8988T (cell line): ENCODE data around the gene RUNX1.

Experiments
- DNase-seq: peaks from one replicate; pipeline ENCODE4 v3.0.0; 2011

RUNX1 gene

DNA sequence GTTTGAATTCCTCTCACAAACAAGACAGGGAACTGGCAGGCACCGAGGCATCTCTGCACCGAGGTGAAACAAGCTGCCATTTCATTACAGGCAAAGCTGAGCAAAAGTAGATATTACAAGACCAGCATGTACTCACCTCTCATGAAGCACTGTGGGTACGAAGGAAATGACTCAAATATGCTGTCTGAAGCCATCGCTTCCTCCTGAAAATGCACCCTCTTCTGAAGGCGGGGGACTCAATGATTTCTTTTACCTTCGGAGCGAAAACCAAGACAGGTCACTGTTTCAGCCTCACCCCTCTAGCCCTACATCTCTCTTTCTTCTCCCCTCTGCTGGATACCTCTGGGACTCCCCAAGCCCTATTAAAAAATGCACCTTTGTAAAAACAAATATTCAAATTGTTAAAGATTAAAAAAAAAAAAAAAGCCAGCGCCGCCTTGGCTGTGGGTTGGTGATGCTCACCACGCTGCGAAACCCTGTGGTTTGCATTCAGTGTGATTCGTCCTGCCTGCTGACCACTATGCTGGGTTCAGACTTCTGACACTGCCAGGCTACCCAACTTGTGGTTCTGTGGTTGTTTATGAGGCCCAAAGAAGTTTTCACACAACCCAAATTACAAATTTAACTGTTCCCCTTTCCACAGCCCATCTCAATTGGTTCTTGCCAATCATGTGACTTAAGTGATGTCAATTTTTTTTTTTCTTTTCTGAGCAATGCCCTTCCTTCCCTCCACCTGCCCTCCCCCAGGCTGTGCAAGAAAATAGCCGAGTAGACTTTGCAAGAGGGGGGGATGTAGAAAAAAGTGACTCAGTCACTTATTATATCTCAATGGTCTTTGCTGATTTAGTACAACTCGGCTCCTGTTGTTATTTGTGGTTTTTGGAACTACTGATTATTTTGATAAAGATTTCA, at the start of gene RUNX1:
RUNX1 (minus strand) TSS at position 597 of the 912 bp plus-strand sequence.
- DNase-seq = no peak

DNA sequence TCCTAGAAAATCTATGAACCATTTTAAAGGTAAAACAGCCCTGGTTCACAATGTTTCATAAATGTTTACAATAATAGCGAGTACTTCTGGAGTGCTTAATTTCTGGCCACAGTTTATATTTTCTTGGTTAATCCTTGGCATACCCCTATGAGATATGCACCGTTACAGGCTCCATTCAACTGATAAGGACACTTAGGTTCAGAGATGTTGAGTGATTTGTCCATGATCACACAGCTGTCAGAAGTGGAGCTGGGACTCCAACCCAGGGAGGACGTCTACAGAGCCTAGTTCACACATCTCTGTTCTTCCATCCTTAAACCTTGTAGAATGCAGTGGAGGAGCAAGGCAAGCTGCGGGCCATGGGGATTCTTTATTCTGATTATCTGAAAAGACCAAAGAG, 48.4 kb upstream of the RUNX1 start:
- DNase-seq = no peak

DNA sequence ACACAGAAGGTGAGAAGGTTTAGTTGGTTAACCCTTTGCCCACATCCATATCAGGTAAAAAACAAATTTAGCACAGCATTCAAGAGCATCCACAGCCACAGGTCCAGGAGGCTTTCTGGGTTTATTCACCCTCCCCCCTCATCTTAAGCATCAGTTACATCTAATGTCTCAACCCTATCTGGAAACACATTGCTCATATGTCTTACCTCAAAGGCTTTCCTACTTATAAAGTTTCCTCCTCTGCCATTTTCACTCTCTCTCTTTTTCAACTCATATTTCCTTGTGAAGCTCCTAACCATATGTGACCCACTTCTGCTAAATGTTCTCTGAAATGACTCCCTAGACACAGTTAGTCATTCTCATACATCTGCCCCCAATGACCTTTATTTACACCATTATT, 47.9 kb upstream of the RUNX1 start:
- DNase-seq = no peak

GRCh38 chr21:35095859-35096291, 46.8 kb upstream of the RUNX1 start:
- DNase-seq = no peak

- no peak for DNase-seq
These were observed 44.4 kb upstream of the RUNX1 start for GRCh38 chr21:35093514-35093913.

DNA sequence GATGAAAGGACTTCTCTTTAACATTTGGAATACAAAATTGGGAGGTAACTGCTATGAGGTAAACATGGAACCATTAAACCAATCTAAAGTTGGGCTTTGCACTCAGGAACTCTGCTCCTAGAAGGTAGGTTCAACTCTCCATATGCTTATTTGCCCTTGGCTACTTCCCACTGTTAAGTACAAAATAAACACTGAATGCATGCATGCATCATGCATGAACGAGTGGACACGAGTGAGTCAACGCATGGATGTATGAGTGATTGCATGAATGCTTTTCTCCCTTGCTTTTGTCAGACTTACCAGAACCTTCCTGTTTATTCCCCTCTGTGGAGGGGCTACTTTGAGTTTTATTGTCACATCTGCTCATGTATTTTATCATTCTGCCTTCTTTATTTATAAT, 42.4 kb upstream of the RUNX1 start:
- DNase-seq = no peak

DNA sequence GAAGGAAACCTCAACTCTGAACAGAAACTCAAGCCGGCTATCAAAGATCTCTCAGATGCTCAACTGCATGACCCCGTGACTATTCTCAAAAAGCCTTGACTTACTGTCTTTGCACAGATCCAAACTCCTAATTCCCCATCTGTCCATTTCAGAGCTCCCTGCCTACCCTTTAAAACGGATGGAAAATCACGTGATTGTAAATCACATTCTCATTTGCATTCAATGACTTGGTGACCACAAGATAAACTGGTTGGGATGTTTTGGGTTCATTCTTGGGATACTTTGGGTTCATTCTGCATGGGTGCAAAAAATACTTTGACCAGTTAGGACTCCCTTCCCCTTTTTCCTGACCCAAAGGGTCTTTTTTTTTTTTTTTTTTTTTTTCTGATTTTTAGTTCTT, 41.3 kb upstream of the RUNX1 start:
- no peak for DNase-seq

DNA sequence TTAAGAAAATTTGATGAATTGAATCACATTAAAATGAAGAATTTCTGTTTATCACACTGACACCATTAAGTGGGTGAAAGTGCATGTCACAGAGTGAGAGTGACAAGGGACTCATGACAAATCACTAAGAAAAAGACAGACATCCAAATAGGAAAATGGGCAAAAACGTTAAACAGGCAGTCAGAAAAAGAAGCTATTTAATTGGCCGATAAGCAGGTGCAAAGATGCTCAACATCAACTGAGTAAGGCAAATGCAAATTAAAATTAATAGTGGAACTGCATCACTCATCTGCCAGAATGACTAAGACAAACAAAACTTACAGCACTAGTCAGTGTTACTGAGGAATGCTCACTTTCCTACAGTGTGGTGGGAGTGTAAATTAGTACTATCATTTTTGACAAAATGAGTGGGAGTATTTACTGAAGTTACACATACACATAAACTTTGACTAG, 39.2 kb upstream of the RUNX1 start:
- DNase-seq = no peak

GRCh38 chr21:35086357-35086756, 37.3 kb upstream of the RUNX1 start:
- no peak for DNase-seq

GRCh38 chr21:35084869-35085268, 35.8 kb upstream of the RUNX1 start:
- no peak for DNase-seq

- no peak for DNase-seq
These were observed 34.1 kb upstream of the RUNX1 start for GRCh38 chr21:35083246-35083645.

GRCh38 chr21:35081861-35082260, 32.8 kb upstream of the RUNX1 start:
- no peak for DNase-seq

DNA sequence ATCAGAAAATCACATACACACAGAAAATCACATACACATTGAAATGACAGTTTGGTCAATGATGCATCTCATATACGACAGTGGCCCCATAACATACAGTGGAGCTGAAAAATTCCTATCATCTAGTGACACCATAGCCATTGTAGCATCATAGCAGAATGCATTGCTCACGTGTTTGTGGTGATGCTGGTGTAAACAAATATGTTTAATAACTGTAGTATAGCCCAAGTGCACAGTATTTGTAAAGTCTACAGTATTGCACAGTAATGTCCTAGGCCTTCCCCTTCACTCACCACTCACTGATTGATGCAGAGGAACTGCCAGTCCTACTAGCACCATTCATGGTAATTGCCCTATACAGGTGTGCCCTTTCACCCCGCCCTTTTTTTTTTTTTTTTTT, 30.1 kb upstream of the RUNX1 start:
- DNase-seq = no peak

GRCh38 chr21:35077975-35078374, 28.9 kb upstream of the RUNX1 start:
- no peak for DNase-seq

- DNase-seq = no peak
These were observed 28.4 kb upstream of the RUNX1 start for GRCh38 chr21:35077466-35077865.

DNA sequence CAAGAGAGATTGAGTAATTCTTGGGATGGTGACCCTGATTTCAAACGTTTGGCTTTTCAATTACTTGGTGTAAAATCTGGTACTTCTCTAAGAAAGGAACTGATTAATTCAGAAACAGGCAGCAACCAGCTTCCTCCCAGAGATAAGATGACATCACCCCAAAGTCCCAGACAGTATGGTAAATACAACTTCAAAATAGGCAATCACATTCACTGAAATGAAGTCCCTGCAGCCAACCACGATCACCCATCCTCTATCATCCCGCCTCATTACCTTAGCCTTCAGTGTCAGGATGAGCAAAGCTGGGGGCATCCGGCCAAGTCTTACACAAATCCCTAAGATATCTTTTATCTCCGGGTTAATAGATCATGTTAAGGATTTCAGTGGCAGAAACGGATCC, 26.4 kb upstream of the RUNX1 start:
- DNase-seq = no peak

GRCh38 chr21:35072960-35073359, 23.9 kb upstream of the RUNX1 start:
- no peak for DNase-seq

- DNase-seq = no peak
These were observed 23.5 kb upstream of the RUNX1 start for GRCh38 chr21:35072557-35072956.

- no peak for DNase-seq
These were observed 22.2 kb upstream of the RUNX1 start for GRCh38 chr21:35071347-35071746.

- DNase-seq = no peak
These were observed 21.3 kb upstream of the RUNX1 start for GRCh38 chr21:35070436-35070835.

DNA sequence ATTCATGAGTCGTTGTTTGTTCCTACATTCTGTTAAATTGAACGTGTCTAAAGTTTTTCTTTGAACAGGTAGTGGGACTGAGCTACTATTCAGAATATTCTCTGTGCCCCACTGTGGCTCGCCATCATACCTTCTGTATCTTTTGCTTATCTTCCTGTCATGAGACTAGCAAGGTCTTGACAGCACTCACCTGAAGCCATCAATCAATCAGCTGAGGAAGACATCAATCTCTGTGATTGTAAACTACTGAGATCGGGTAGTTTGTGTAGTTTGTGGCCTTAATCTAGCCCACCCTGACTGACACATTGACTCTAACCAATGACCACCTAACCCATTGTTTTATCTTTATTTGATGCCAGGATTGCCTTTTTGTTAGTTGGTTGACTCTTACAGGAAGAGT, 17.7 kb upstream of the RUNX1 start:
- DNase-seq = no peak

DNA sequence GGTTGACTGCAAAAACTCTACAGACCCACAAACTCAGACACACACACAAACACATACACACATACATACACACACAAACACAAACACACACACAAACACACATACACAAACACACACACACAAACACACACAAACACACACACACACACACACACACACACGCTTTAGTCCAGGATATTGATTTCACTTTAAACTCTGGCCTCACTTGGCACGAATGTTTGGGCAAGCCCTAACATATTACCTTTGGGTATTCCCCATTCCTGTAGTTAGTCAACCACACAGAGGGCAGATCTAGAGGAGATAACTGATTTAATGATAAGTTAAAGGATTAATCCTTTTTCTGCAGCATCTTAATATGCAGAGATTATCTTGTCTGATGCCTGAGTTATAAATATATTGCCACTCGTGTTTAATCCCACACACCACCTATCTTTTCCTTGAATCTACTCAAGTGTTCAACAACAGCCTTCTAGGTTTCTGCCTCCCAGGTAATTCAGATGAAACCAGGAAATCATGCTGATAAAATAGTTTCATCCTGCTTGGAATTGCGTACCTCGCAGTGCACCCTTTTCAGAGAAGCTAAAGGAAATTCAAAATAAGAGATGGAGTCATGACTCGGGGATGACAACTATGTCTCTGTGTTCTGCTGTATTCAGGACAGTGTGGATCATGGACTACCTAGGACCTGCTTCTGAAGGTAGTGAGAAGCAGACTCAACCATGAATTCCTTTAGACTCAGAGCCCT, 14.5 kb upstream of the RUNX1 start:
- DNase-seq = no peak

DNA sequence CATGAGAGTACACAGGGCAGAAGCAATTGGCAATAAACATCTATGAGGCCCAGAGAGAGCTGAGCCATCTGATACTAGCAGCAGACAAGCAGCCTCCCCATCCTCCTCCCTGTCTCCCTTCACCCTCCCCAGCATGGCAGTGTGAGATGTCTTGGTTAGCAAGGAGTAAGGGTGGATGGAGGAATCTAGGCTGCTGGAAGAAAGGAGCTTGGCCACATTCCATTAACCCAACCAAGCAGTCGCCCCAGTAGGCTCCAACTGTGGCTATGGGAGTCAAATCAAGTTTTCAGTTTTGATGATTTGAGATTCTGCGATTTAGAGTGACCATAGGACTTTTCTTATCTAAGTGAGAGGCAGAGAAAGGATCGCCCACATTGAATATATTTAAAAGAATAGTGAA, 12.9 kb upstream of the RUNX1 start:
- DNase-seq = no peak

GRCh38 chr21:35059742-35060141, 10.6 kb upstream of the RUNX1 start:
- DNase-seq = no peak
